Testis (tissue), 2 donors: ENCODE data around the gene ELL2.

Experiments
- POLR2A ChIP-seq: fragments of 450-650 bp; IDR thresholded peaks from one replicate; pipeline ENCODE4 v1.6.1; 2017; ENCODE audit warnings: antibody characterized with exemption, mild to moderate bottlenecking, moderate library complexity
- TF ChIP-seq, protein P1 (sequence below), 3 experiments: fragments of 450-650 bp in 2 of 3; fragments of 200-600 bp in 1 of 3; sonication (generic) in 1 of 3; IDR thresholded peaks; one replicate each; pipeline ENCODE4 v1.5.1; 2016 to 2019; ENCODE audit warnings: antibody characterized with exemption in 3 of 3, mild to moderate bottlenecking in 2 of 3, moderate library complexity in 1 of 3

DNA sequence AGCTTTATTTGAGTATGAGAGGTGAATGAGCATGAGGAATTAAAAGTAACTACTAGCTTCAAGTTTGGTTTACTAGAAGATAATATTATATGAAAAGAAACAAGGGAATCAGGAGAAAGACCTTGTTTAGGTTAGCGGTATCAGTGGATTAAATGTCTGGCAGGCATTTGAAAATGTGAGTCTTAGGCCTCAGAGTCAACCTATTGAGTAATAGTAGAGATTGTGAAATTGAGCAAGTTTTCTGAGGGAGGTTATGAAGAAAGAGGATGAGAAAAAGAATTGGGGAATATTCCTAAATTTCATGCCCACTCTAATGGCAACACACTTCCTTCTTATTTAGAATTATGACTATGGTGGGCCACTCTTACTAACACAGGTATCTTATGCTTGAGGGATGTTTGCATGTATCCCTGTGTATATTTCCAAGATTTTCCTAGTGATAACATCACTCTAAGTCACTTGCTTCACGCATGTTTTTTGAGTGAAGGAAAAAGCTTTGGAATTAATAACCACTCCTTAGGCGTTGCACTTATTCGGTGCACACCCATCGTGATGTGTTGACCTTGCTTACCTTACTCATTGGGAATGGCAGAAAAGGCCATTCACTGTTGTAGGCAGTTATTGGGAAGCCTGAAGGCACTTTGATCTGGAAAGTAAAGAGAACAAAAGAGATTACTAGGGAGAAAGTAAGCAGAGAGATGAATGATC lies 8.2 kb upstream of the ELL2 start:
- TF ChIP-seq, protein P1, sequence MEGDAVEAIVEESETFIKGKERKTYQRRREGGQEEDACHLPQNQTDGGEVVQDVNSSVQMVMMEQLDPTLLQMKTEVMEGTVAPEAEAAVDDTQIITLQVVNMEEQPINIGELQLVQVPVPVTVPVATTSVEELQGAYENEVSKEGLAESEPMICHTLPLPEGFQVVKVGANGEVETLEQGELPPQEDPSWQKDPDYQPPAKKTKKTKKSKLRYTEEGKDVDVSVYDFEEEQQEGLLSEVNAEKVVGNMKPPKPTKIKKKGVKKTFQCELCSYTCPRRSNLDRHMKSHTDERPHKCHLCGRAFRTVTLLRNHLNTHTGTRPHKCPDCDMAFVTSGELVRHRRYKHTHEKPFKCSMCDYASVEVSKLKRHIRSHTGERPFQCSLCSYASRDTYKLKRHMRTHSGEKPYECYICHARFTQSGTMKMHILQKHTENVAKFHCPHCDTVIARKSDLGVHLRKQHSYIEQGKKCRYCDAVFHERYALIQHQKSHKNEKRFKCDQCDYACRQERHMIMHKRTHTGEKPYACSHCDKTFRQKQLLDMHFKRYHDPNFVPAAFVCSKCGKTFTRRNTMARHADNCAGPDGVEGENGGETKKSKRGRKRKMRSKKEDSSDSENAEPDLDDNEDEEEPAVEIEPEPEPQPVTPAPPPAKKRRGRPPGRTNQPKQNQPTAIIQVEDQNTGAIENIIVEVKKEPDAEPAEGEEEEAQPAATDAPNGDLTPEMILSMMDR (IDR thresholded peaks at IDR 0.05): no peak
- no peak for TF ChIP-seq POLR2A
